HepG2 (cell line): ENCODE data around the gene ZNF813. TPM values are rescaled to one million over a fixed set of nuclear protein-coding genes. Genes with fewer than 3 reads are reported as not detected.
"Not testable (repeated sequence)": the region's sequence is repeated elsewhere in the genome, so short reads cannot be mapped to it uniquely, and the experiment has no call there.

Experiments used
- ATAC-seq: fragments of 200-7000 bp; cut with Tn5 transposase; 3 replicates; pipeline ENCODE4 v1.9.1; 2020; ENCODE audit warnings: mild to moderate bottlenecking, moderate library complexity
- BruUV-seq: library from RNA; stranded (reverse); fragments of 400-500 nt; replicated peaks from 2 replicates; lab custom pipeline; 2021; lab: Mats Ljungman, UMichigan
- CTCF ChIA-PET: fragments of 300-600 bp; formaldehyde crosslinking; extraction: SDS; loops from one replicate; lab custom pipeline; 2021; ENCODE audit warnings: low total read pairs, inconsistent platforms, low intra/inter-chr PET ratio; lab: Yijun Ruan, JAX
- POLR2A ChIA-PET: fragments of 350-600 bp; sonication (Branson Sonifier 250); formaldehyde crosslinking; loops from one replicate; lab custom pipeline; 2020; ENCODE audit warnings: antibody characterized with exemption, inconsistent platforms; lab: Yijun Ruan, JAX
- DNase-seq: peaks from one replicate; pipeline ENCODE4 v3.0.0-alpha.2; 2015; ENCODE audit warnings: low spot score
- FAIRE-seq: peaks from 3 replicates; lab custom pipeline; 2011; peaks lifted over from hg19 to GRCh38; lab: Jason Lieb, UNC
- H2AFZ ChIP-seq: one replicate; pipeline ENCODE4 v1.6.1; 2011; ENCODE audit warnings: low read length, inconsistent platforms
- H3K27ac ChIP-seq: fragments of 300-600 bp; 3 replicates; pipeline ENCODE4 v1.8.0; 2011; ENCODE audit warnings: mixed run types, mild to moderate bottlenecking, mixed read lengths, low read length, inconsistent platforms; ENCODE audit not compliant: insufficient read depth; ENCODE audit errors: extremely low read length
- H3K27me3 ChIP-seq, 2 experiments: fragments of 200-600 bp in 1 of 2; 2 replicates in 1 of 2; 3 replicates in 1 of 2; pipeline versions ENCODE4 v1.6.0 to v1.8.0; 2011; ENCODE audit warnings: low read length in 2 of 2, mild to moderate bottlenecking in 2 of 2, moderate library complexity in 2 of 2, inconsistent platforms in 1 of 2; ENCODE audit not compliant: insufficient read depth in 2 of 2, control insufficient read depth in 1 of 2
- H3K36me3 ChIP-seq, 2 experiments: fragments of 200-600 bp in 1 of 2; replicated peaks in 1 of 2; 2 replicates in 1 of 2; 3 replicates in 1 of 2; pipeline versions ENCODE4 v1.5.1 to v1.8.0; 2011; ENCODE audit warnings: low read length in 2 of 2, inconsistent platforms in 1 of 2; ENCODE audit not compliant: insufficient read depth in 2 of 2, control insufficient read depth in 1 of 2
- H3K4me1 ChIP-seq: 2 replicates; pipeline ENCODE4 v1.5.1; 2012; ENCODE audit warnings: low read length, inconsistent platforms; ENCODE audit not compliant: insufficient read depth
- H3K4me2 ChIP-seq: 2 replicates; pipeline ENCODE4 v1.6.0; 2011; ENCODE audit warnings: low read depth, low read length, inconsistent platforms
- H3K4me3 ChIP-seq, 3 experiments: fragments of 200-600 bp in 1 of 3; sonication (generic), shearing (Covaris generic) in 1 of 3; replicated peaks in 1 of 3; 2 replicates each; pipeline ENCODE4 v1.5.1; 2011 to 2016; ENCODE audit warnings: low read length in 3 of 3, inconsistent platforms in 2 of 3, low read depth in 2 of 3, mild to moderate bottlenecking in 2 of 3, control low read depth in 1 of 3, mixed read lengths in 1 of 3; ENCODE audit not compliant: insufficient read depth in 1 of 3
- H3K79me2 ChIP-seq: one replicate; pipeline ENCODE4 v1.6.1; 2011; ENCODE audit warnings: low read length, inconsistent platforms; ENCODE audit not compliant: insufficient read depth
- H3K9ac ChIP-seq: 2 replicates; pipeline ENCODE4 v1.6.0; 2011; ENCODE audit warnings: mild to moderate bottlenecking, low read depth, low read length, inconsistent platforms; ENCODE audit not compliant: insufficient read depth
- H3K9me3 ChIP-seq: 2 replicates; pipeline ENCODE4 v1.5.1; 2012; ENCODE audit warnings: mild to moderate bottlenecking, low read length
- H4K20me1 ChIP-seq: 2 replicates; pipeline ENCODE4 v1.6.0; 2011; ENCODE audit warnings: inconsistent platforms, mild to moderate bottlenecking, low read length, moderate library complexity; ENCODE audit not compliant: insufficient read depth
- FOXP4 ChIP-seq: sonication (generic); formaldehyde crosslinking; IDR thresholded peaks from 2 replicates; pipeline ENCODE4 v1.4.0; 2020; ENCODE audit warnings: missing genetic modification reagents
- SOX13 ChIP-seq, 3 experiments: fragments of 450-650 bp in 1 of 3; sonication (generic) in 1 of 3; formaldehyde crosslinking in 1 of 3; IDR thresholded peaks in 2 of 3; conservative IDR thresholded peaks in 1 of 3; 2 replicates each; pipeline versions ENCODE4 v1.5.0 to v1.6.1; 2016 to 2020; ENCODE audit warnings: antibody characterized with exemption in 1 of 3, mild to moderate bottlenecking in 1 of 3, missing compliant biosample characterization in 1 of 3, missing genetic modification reagents in 1 of 3, moderate library complexity in 1 of 3
- SOX5 ChIP-seq: IDR thresholded peaks from 2 replicates; pipeline ENCODE4 v1.6.1; 2016; ENCODE audit warnings: borderline replicate concordance
- WGBS: methylation state at CpG from one replicate; pipeline ENCODE4 v1.1.6; 2017; ENCODE audit warnings: low lambda C conversion rate; 5-methylcytosine and 5-hydroxymethylcytosine counted together
- in situ Hi-C: cut with HindIII; loops from 2 replicates; pipeline ENCODE4 v1.10.0; 2017; ENCODE audit warnings: low pct_unique_long_range_greater_than_20kb; ENCODE audit not compliant: extremely low pct_ligation_motif_present
- intact Hi-C: fragments of 100-400 bp; cut with micrococcal nuclease; formaldehyde crosslinking; loops from one replicate; pipeline ENCODE4 v1.10.0; 2022; ENCODE audit not compliant: unreplicated experiment
- polyA plus RNA-seq, 8 experiments: library from polyadenylated mRNA; depleted of rRNA in 3 of 8; stranded (reverse) in 7 of 8; unstranded in 1 of 8; fragments of >200 nt; fragmentation: Illumina TruSeq in 4 of 8; extraction: Trizol in 4 of 8; gene quantifications; 2 replicates each; pipeline versions ENCODE4 v1.2.1 to v1.2.3, GENCODE V29; 2011 to 2016; ENCODE audit warnings: low read depth in 4 of 8, missing spikeins in 1 of 8, mixed read lengths in 1 of 8; ENCODE audit not compliant: insufficient read depth in 1 of 8
- total RNA-seq, 5 experiments: library from RNA; depleted of rRNA; stranded (reverse); fragments of >200 nt; fragmentation: Illumina TruSeq; extraction: Trizol; gene quantifications; 2 replicates each; pipeline ENCODE4 v1.2.3, GENCODE V29; 2016; ENCODE audit warnings: low read depth in 1 of 5

Gene ZNF813
- total and polyA plus RNA-seq, 2 of the 13 experiments (the other 11 are each of a cell fraction or from before 2014, with no cell fraction given), result 2.1 to 8.9 TPM

- TF ChIP-seq FOXP4, result peak; percentile 52
These were observed 29.9 kb downstream of the ZNF813 start (continued) for GRCh38 chr19:53497311-53498023.

- DNase-seq; CTCF ChIA-PET; H3K79me2 ChIP-seq; H4K20me1 ChIP-seq; FAIRE-seq; BruUV-seq; intact Hi-C loops; ATAC-seq; H3K9me3 ChIP-seq; H3K27me3 ChIP-seq; POLR2A ChIA-PET; H2AFZ ChIP-seq; H3K36me3 ChIP-seq; in situ Hi-C loops; TF ChIP-seq SOX13 (IDR thresholded peaks at IDR 0.05): not testable (repeated sequence)
- TF ChIP-seq SOX13 (CRISPR knock-in tag; conservative IDR thresholded peaks at IDR 0.05 in 1 of 2, IDR thresholded peaks at IDR 0.05 in 1 of 2) (peak in 1 of 2 experiments; percentile 27; a peak in 1 of 4 replicates), SOX5 (CRISPR knock-in tag) (peak; percentile 46; the same call in 1 of the 2 replicates)
- WGBS, result 32% methylated on average over 4 of the region's 4 CpGs
- Histone ChIP-seq H3K4me3 (peak overlapping the region in 1 of 3 experiments; percentile 40; a peak in 1 of 6 replicates), H3K4me2 (peak overlapping the region; percentile 60), H3K4me1 (peaks cover 25% of the 10 kb centered on the region), H3K9ac (peak overlapping the region; percentile 46; the same call in 1 of the 2 replicates), H3K27ac (peak overlapping the region; percentile 73)
These were observed 30.5 kb downstream of the ZNF813 start for GRCh38 chr19:53498024-53498395.

DNA sequence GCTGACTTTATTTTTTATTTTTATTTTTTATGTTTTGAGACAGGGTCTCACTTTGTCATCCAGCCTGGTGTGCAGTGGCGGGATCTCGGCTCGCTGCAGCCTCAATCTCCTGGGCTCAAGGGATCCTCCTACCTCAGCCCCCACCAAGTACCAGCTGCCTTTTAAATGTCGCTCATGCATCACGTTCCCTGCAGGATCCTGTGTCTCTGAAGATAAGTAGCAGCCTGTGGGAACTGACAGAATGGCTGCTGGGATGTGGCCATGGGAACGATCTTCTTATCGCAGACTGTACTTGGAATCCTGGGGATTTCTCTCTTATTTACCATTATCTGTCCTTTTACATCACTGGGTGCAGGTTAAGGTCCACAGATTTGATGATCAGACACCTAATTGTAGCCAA is 35.6 kb downstream of the ZNF813 start:
- H4K20me1 ChIP-seq, H3K36me3 ChIP-seq, in situ Hi-C loops, H3K27me3 ChIP-seq, H2AFZ ChIP-seq, FAIRE-seq, BruUV-seq, H3K79me2 ChIP-seq, CTCF ChIA-PET, H3K9me3 ChIP-seq, H3K27ac ChIP-seq, ATAC-seq, H3K9ac ChIP-seq, DNase-seq, intact Hi-C loops: not testable (repeated sequence)
- WGBS, result 51% methylated on average over 7 of the region's 7 CpGs
- Histone ChIP-seq H3K4me2 (peak overlapping the region; percentile 33; the same call in 1 of the 2 replicates), H3K4me1 (peaks cover 50% of the 10 kb centered on the region), H3K4me3 (peak overlapping the region in 1 of 3 experiments; percentile 19; a peak in 1 of 6 replicates)
- POLR2A ChIA-PET, result interaction anchor here (1.1 kb wide), 1 partner anchor 72 kb away, joined by 5 read pairs; the partner anchor contains the start of gene ZNF761
